Endodermal cell (in vitro differentiated cells): Measurements from ENCODE around the gene LYPLA2. TPM values are rescaled to one million over a fixed set of nuclear protein-coding genes. Genes with fewer than 3 reads are reported as not detected.

Experiments used
- DNase-seq: peaks from one replicate; pipeline ENCODE4 v3.0.0-alpha.2; 2017
- H3K27ac ChIP-seq: 2 replicates; pipeline ENCODE4 v1.5.1; 2013; ENCODE audit warnings: mild to moderate bottlenecking, low read depth, low read length, moderate library complexity
- H3K27me3 ChIP-seq: 2 replicates; pipeline ENCODE4 v1.6.1; 2013; ENCODE audit warnings: mild to moderate bottlenecking, low read length, moderate library complexity; ENCODE audit not compliant: insufficient read depth, control insufficient read depth, poor library complexity, severe bottlenecking
- H3K36me3 ChIP-seq: 2 replicates; pipeline ENCODE4 v1.7.0; 2013; ENCODE audit warnings: mild to moderate bottlenecking, low read length, moderate library complexity; ENCODE audit not compliant: control insufficient read depth, insufficient read depth
- H3K4me1 ChIP-seq: one replicate; pipeline ENCODE4 v1.7.0; 2013; ENCODE audit warnings: low read length; ENCODE audit not compliant: control insufficient read depth, insufficient read depth
- H3K4me3 ChIP-seq: 2 replicates; pipeline ENCODE4 v1.5.1; 2013; ENCODE audit warnings: mild to moderate bottlenecking, low read length, moderate library complexity
- H3K9ac ChIP-seq: 2 replicates; pipeline ENCODE4 v1.6.1; 2013; ENCODE audit warnings: mild to moderate bottlenecking, low read length, moderate library complexity; ENCODE audit not compliant: poor library complexity, severe bottlenecking; ENCODE audit errors: extremely low read depth
- H3K9me3 ChIP-seq: 2 replicates; pipeline ENCODE4 v1.6.1; 2013; ENCODE audit warnings: mild to moderate bottlenecking, low read length, moderate library complexity; ENCODE audit not compliant: control insufficient read depth
- H3K27ac Mint-ChIP-seq: 2 replicates; pipeline ENCODE4 v1.8.0; 2020; ENCODE audit warnings: mixed read lengths
- H3K27me3 Mint-ChIP-seq: 2 replicates; pipeline ENCODE4 v1.8.0; 2021; ENCODE audit warnings: mild to moderate bottlenecking, mixed read lengths; ENCODE audit not compliant: insufficient read depth
- H3K36me3 Mint-ChIP-seq: 2 replicates; pipeline ENCODE4 v1.8.0; 2020; ENCODE audit warnings: low read depth, mixed read lengths
- H3K4me1 Mint-ChIP-seq: 2 replicates; pipeline ENCODE4 v1.8.0; 2020; ENCODE audit warnings: mixed read lengths
- H3K4me3 Mint-ChIP-seq: 2 replicates; pipeline ENCODE4 v1.8.0; 2020; ENCODE audit warnings: mild to moderate bottlenecking, moderate library complexity, mixed read lengths
- H3K9me3 Mint-ChIP-seq: 2 replicates; pipeline ENCODE4 v1.8.0; 2020; ENCODE audit warnings: mild to moderate bottlenecking, mixed read lengths
- WGBS, 2 experiments: methylation state at CpG; one replicate each; pipeline versions ENCODE4 v1.1.5 to v1.1.7; 2013; ENCODE audit warnings: missing lambda C conversion rate in 2 of 2, mixed read lengths in 1 of 2; ENCODE audit not compliant: insufficient coverage in 1 of 2, insufficient read length in 1 of 2; 5-methylcytosine and 5-hydroxymethylcytosine counted together
- total RNA-seq, 2 donors: library from RNA; stranded (reverse); fragmentation: NEBNext Ultra II Directional in 1 of 2; extraction: Animal tissue kit (Norgen Biotek cat#: 25700) in 1 of 2; gene quantifications; 2 replicates in 1 of 2; 3 replicates in 1 of 2; pipeline ENCODE4 v1.2.1, GENCODE V29; 2021
- TF ChIP-seq, protein P1 (sequence below): fragments of 200-600 bp; sonication (generic); conservative IDR thresholded peaks from 2 replicates; pipeline ENCODE4 v1.5.0; 2021; ENCODE audit warnings: antibody characterized with exemption, mild to moderate bottlenecking

LYPLA2 gene
- total RNA-seq, 2 donors from 2014 or later, result 103 to 107 TPM

- WGBS, 2 experiments, result 93 to 95% methylated on average over 4 of the region's 4 CpGs
- H3K4me1 Mint-ChIP-seq, result no peaks in the 10 kb centered on the region
Measured at GRCh38 chr1:23784846-23785245, 6.1 kb upstream of the LYPLA2 start.

GRCh38 chr1:23787701-23788100 is 3.2 kb upstream of the LYPLA2 start:
- H3K27ac ChIP-seq, result no peak overlapping the region
- Mint-ChIP-seq H3K36me3 (peaks cover 48% of the 10 kb centered on the region), H3K27ac (peak overlapping the region; percentile 42), H3K4me1 (peaks cover 12% of the 10 kb centered on the region), H3K9me3 (no peaks in the 10 kb centered on the region), H3K4me3 (no peak overlapping the region), H3K27me3 (no peaks in the 10 kb centered on the region)
- TF ChIP-seq, protein P1, sequence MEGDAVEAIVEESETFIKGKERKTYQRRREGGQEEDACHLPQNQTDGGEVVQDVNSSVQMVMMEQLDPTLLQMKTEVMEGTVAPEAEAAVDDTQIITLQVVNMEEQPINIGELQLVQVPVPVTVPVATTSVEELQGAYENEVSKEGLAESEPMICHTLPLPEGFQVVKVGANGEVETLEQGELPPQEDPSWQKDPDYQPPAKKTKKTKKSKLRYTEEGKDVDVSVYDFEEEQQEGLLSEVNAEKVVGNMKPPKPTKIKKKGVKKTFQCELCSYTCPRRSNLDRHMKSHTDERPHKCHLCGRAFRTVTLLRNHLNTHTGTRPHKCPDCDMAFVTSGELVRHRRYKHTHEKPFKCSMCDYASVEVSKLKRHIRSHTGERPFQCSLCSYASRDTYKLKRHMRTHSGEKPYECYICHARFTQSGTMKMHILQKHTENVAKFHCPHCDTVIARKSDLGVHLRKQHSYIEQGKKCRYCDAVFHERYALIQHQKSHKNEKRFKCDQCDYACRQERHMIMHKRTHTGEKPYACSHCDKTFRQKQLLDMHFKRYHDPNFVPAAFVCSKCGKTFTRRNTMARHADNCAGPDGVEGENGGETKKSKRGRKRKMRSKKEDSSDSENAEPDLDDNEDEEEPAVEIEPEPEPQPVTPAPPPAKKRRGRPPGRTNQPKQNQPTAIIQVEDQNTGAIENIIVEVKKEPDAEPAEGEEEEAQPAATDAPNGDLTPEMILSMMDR, result no peak
- no peak overlapping the region for H3K4me3 ChIP-seq
- no peak overlapping the region for H3K9ac ChIP-seq
- no peaks in the 10 kb centered on the region for H3K9me3 ChIP-seq
- 95 to 98% methylated on average over 2 to 3 of the region's 3 CpGs for WGBS, 2 experiments
- H3K27me3 ChIP-seq, result no peaks in the 10 kb centered on the region
- peaks cover 4% of the 10 kb centered on the region for H3K4me1 ChIP-seq
- DNase-seq, result no peak
- peaks cover 54% of the 10 kb centered on the region for H3K36me3 ChIP-seq

More at GRCh38 chr1:23784846-23785245, 6.1 kb upstream of the LYPLA2 start:
- H3K36me3 Mint-ChIP-seq, result peaks cover 57% of the 10 kb centered on the region
- no peak for DNase-seq
- no peak overlapping the region for H3K27ac Mint-ChIP-seq
- Histone ChIP-seq H3K27ac (no peak overlapping the region), H3K27me3 (no peaks in the 10 kb centered on the region), H3K4me3 (no peak overlapping the region), H3K36me3 (peaks cover 74% of the 10 kb centered on the region), H3K4me1 (no peaks in the 10 kb centered on the region), H3K9me3 (no peaks in the 10 kb centered on the region), H3K9ac (no peak overlapping the region)
- H3K27me3 Mint-ChIP-seq, result no peaks in the 10 kb centered on the region
- TF ChIP-seq, protein P1, result no peak
- H3K4me3 Mint-ChIP-seq, result no peak overlapping the region
- H3K9me3 Mint-ChIP-seq, result no peaks in the 10 kb centered on the region

GRCh38 chr1:23788695-23789094 is 2.2 kb upstream of the LYPLA2 start:
- peaks cover 4% of the 10 kb centered on the region for H3K4me1 ChIP-seq
- no peaks in the 10 kb centered on the region for H3K9me3 ChIP-seq
- Mint-ChIP-seq H3K36me3 (peaks cover 45% of the 10 kb centered on the region), H3K9me3 (no peaks in the 10 kb centered on the region), H3K4me3 (no peak overlapping the region), H3K27me3 (no peaks in the 10 kb centered on the region), H3K27ac (no peak overlapping the region), H3K4me1 (peaks cover 12% of the 10 kb centered on the region)
- TF ChIP-seq, protein P1, result no peak
- H3K27ac ChIP-seq, result no peak overlapping the region
- peaks cover 60% of the 10 kb centered on the region for H3K36me3 ChIP-seq
- DNase-seq, result no peak
- H3K27me3 ChIP-seq, result no peaks in the 10 kb centered on the region
- no peak overlapping the region for H3K4me3 ChIP-seq
- 96 to 100% methylated on average over 1 to 3 of the region's 3 CpGs for WGBS, 2 experiments
- H3K9ac ChIP-seq, result no peak overlapping the region
